GM19438 (cell line): Measurements from ENCODE around the gene APC2.
"Not testable (repeated sequence)": the region's sequence is repeated elsewhere in the genome, so short reads cannot be mapped to it uniquely, and the experiment has no call there.

Experiments
- ATAC-seq: cut with Tn5 transposase; IDR thresholded peaks from one replicate; pipeline ENCODE4 v1.9.1; 2021; ENCODE audit warnings: low read depth; ENCODE audit not compliant: unreplicated experiment

Gene APC2

GRCh38 chr19:1474011-1474764, 24.3 kb downstream of the APC2 start:
- ATAC-seq, result no peak

GRCh38 chr19:1474765-1475351, 24.9 kb downstream of the APC2 start:
- no peak for ATAC-seq

GRCh38 chr19:1475751-1476437, 26.0 kb downstream of the APC2 start:
- ATAC-seq, result no peak

GRCh38 chr19:1477056-1477455, 27.1 kb downstream of the APC2 start:
- ATAC-seq, result not testable (repeated sequence)

- peak; percentile 89 for ATAC-seq
These were observed 29.2 kb downstream of the APC2 start, which contains the start of gene C19orf25 for GRCh38 chr19:1478934-1479707. TSS of gene C19orf25 (minus strand) at chr19:1479215. CDS start at chr19:1478903, 312 bp downstream.

- no peak for ATAC-seq
These were observed 31.4 kb downstream of the APC2 start for GRCh38 chr19:1481224-1481892.

- ATAC-seq, result no peak
These were observed 32.0 kb downstream of the APC2 start for GRCh38 chr19:1481893-1482360.

DNA sequence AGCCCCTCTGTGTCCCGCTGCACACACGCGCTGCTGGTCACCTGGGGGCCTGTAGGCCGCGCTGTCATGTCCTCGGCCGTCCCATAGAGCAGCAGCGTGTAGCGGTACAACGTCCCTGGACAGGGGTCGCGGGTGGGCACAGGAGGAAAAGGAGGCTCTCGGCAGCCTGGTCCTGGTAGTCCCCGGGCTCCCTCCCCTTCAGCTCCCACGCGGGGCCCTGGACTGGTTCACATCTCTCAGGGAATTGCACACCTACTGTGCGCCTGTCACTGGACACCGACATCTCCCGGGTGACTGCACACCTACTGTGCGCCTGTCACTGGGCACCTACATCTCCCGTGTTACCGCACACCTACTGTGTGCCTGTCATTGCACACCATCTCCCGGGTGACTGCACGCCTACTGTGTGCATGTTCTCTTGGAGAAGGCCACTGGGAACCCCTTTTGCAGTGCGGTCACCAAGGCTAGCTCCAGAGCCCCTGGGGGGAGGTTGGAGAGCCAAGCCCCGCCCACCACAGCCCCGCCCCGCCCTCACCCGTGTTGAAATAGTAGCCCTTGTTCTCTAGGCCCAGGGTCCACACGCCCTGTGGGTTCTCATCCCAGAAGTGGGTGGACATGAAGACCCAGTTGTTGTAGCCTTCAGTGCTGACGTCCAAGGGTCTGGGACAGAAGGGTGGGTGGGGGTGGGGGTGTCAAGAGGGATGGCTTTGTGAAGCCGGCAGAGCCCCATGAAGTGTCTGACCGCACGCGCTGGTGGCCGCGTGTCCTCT, 32.6 kb downstream of the APC2 start:
- ATAC-seq, result no peak

- no peak for ATAC-seq
These were observed 33.4 kb downstream of the APC2 start for GRCh38 chr19:1483131-1483978.

DNA sequence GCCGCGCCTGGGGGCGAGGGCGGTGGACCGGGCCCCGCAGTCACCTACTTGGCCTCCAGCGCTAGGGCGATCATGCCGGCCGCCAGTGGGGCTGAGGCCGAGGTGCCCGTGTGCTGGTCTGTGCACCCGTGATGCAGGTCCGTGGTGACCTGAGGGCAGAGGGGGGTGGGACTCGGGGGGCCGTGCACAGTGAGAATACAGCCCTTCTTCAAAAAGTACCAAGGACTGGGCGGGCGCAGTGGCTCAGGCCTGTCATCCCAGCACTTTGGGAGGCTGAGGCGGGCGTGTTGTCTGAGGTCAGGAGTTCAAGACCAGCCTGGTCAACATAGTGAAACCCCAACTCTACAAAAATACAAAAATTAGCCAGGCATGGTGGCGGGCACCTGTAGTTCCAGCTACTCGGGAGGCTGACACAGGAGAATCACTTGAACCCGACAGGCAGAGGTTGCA, 34.1 kb downstream of the APC2 start:
- ATAC-seq, result no peak

DNA sequence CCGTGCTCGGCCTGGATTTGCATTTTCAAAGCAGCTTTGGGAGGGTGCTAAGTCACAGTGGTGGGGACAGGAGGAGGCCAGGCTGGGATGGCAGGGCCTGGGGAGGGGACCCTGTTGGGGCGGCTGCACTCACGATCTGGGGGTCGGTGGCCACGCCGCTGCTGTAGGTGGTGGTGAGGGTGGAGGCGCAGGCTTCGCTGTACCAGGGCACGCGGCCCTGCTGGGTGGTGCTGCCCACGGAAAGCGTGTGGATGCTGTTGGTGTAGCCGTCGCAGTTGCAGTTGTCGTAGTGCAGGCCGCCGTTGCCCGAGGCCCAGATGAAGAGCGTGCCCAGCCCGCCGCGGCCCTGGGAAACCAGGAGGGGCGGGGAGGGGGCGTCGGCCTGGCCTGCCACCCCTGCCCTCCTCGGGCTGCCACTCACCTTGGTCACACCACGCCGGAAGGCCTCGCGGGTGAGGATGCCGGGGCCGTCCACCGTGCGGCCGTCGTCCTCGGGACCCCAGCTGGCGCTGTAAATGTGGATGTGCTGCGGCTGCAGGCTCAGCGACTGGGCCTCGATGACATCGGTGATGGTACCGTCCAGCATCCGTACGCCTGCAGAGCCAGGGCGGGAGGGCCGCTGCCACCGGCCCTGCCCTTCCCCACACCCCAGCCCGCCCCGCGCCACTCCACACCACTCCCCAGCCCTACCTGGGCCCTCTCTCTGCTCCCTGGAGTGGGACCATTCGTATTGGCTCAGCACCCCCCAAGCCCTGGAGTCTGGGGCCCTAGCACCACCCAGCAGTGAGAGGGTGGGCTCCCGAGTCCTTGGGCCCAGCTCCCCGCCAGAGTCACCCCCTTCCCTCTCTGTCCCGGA, 37.0 kb downstream of the APC2 start:
- no peak for ATAC-seq

DNA sequence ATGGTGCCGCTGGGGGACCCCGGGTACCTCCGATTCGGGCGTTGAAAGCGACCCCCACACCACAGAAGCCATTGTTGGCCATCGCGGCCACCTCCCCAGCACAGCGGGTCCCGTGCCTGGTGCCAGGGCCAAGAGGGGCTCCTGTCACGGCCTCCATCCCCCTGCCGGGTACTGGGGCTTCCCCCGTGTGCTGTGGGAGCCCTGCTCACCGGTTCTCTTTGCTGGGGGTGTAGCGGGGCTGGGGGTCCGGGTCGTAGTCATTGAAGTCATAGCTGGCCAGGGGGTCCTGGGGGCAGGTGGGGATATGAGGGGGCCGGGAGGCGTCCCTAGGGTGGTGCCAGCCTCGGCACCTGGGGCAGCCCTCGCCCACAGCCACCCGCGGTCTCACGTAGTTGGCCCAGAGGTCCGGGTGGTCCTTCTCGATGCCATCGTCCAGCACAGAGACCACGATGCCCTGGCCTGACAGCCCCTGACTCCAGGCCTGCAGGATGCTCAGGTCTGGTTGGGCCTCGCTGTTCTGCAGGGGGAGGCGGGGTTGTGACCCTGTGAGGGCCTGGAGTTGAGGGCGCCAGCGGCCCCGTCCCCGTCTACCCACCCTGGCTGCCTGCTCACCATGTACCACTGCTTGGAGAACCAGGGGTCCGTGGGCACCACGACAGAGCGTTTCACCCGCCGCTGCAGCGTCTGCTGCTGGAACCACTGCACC, 37.8 kb downstream of the APC2 start:
- ATAC-seq, result no peak

GRCh38 chr19:1488282-1488601, 38.3 kb downstream of the APC2 start:
- no peak for ATAC-seq

DNA sequence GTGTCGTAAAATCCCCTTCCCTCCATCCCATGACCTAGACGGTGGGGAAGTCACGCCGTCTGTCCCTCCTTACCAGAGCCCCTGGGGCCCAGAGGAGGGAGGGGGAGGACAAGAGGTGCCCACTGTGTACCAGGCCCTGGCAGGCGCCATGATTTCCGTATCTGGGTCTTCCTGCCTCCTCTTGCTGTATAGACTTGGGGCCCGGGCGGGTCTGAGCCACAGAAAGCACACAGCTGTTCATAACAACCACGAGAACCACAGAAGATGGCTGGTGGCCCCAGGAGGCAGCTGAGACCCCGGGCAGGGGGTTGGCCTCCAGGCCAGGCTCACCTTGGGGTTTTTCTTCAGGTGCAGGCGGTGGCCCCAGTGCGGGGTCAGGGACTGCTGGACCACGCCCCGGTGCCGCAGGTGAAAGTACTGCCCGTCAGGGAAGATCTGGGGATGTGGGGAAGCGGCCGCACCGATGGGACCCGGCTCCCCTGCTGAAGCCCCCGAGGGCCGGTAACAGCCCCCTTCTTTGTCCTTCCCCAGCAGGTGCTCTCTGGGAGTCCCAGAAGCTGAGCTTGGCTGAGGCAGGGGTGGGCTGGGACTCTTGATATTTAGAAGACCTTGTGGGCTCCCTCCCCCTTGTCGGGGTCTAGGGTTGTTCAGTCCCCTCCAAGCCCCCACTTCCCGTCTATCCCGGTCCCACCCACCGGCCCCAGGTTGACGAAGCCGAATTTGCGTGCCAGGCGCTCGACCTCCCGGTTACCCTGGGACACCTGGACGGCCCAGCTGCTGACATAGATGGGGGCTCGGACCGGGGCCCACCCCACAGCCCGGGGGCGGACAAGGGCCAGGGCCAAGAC, 39.8 kb downstream of the APC2 start:
- ATAC-seq, result no peak

- peak; percentile 82 for ATAC-seq
These were observed 40.6 kb downstream of the APC2 start, which contains the start of gene PCSK4 for GRCh38 chr19:1490311-1491113. TSS of gene PCSK4 (minus strand) at chr19:1490350. CDS start at chr19:1490346, 4 bp downstream.
